Stimulated activated naive CD4-positive, alpha-beta T cell (primary cell): ENCODE results near the gene RNF5.
"Not testable (repeated sequence)": the region's sequence is repeated elsewhere in the genome, so short reads cannot be mapped to it uniquely, and the experiment has no call there.

ENCODE experiments used
- DNase-seq, 6 experiments: peaks; one replicate each; lab custom pipeline; 2025; lab: John Stamatoyannopoulos, UW

The RNF5 gene

GRCh38 chr6:32177788-32178546, at the start of gene RNF5:
RNF5 (plus strand) TSS chr6:32178405; CDS start chr6:32178512, 107 bp downstream.
- DNase-seq, result peak; percentile 84 to 99 (median 98)

- DNase-seq, result no peak
These were observed 49.4 kb upstream of the RNF5 start for GRCh38 chr6:32128751-32129296.

- DNase-seq, result no peak
These were observed 48.7 kb upstream of the RNF5 start for GRCh38 chr6:32129297-32130088.

GRCh38 chr6:32131439-32131948, 46.7 kb upstream of the RNF5 start:
- DNase-seq, result no peak

GRCh38 chr6:32132110-32132509, 46.1 kb upstream of the RNF5 start:
- DNase-seq, result no peak

GRCh38 chr6:32133786-32134185, 44.4 kb upstream of the RNF5 start:
- no peak for DNase-seq

- DNase-seq, result no peak
These were observed 40.8 kb upstream of the RNF5 start for GRCh38 chr6:32137454-32137853.

- no peak for DNase-seq
These were observed 38.6 kb upstream of the RNF5 start for GRCh38 chr6:32139590-32139989.

GRCh38 chr6:32140420-32141046, 37.7 kb upstream of the RNF5 start:
- no peak for DNase-seq

- not testable (repeated sequence) for DNase-seq
These were observed 34.0 kb upstream of the RNF5 start for GRCh38 chr6:32144238-32144637.

- DNase-seq, result no peak
These were observed 31.9 kb upstream of the RNF5 start for GRCh38 chr6:32146287-32146686.

GRCh38 chr6:32146687-32147086, 31.5 kb upstream of the RNF5 start:
- no peak for DNase-seq

- no peak for DNase-seq
These were observed 30.6 kb upstream of the RNF5 start for GRCh38 chr6:32147401-32148132.

- DNase-seq, result peak; percentile 53 to 81 (median 70)
These were observed 29.7 kb upstream of the RNF5 start for GRCh38 chr6:32148289-32149091.

GRCh38 chr6:32149092-32149755, 29.0 kb upstream of the RNF5 start:
- DNase-seq, result no peak

GRCh38 chr6:32149932-32150870, 28.0 kb upstream of the RNF5 start:
- peak in 1 of 6 experiments; percentile 7 for DNase-seq

- peak in 4 of 6 experiments; percentile 12 to 44 (median 20) for DNase-seq
These were observed 26.9 kb upstream of the RNF5 start for GRCh38 chr6:32151181-32151862.
